Muscle layer of colon (tissue), 2 donors: ENCODE data around the gene SLC6A11.

Source experiments
- H3K27ac ChIP-seq: one replicate; pipeline ENCODE4 v1.7.0; 2013; ENCODE audit warnings: low read depth, mild to moderate bottlenecking, low read length, moderate library complexity
- H3K27me3 ChIP-seq, 2 donors: one replicate each; pipeline ENCODE4 v1.7.0; 2013; ENCODE audit warnings: low read length in 2 of 2, mild to moderate bottlenecking in 2 of 2; ENCODE audit not compliant: insufficient read depth in 2 of 2, control insufficient read depth in 1 of 2
- H3K36me3 ChIP-seq: one replicate; pipeline ENCODE4 v1.7.0; 2013; ENCODE audit warnings: mild to moderate bottlenecking, low read length; ENCODE audit not compliant: insufficient read depth
- H3K4me1 ChIP-seq: one replicate; pipeline ENCODE4 v1.7.0; 2013; ENCODE audit warnings: mild to moderate bottlenecking, low read length; ENCODE audit not compliant: insufficient read depth
- H3K4me3 ChIP-seq, 2 donors: one replicate each; pipeline ENCODE4 v1.7.0; 2013; ENCODE audit warnings: low read length in 2 of 2, low read depth in 1 of 2, mild to moderate bottlenecking in 1 of 2, moderate library complexity in 1 of 2
- H3K9ac ChIP-seq: one replicate; pipeline ENCODE4 v1.7.0; 2013; ENCODE audit warnings: low read length
- H3K9me3 ChIP-seq: one replicate; pipeline ENCODE4 v1.7.0; 2013; ENCODE audit warnings: mild to moderate bottlenecking, low read length
- donor health status: abdominal sarcoma.
- donor health status: Adenocarcinoma of cecum.

The SLC6A11 gene

GRCh38 chr3:10869460-10869859 lies 53.4 kb downstream of the SLC6A11 start:
- peaks cover 3% of the 10 kb centered on the region for H3K9me3 ChIP-seq
- no peak overlapping the region for H3K27ac ChIP-seq
- H3K4me3 ChIP-seq = no peak overlapping the region
- H3K36me3 ChIP-seq = no peaks in the 10 kb centered on the region
- H3K27me3 ChIP-seq = no peaks in the 10 kb centered on the region
- no peak overlapping the region for H3K9ac ChIP-seq
- no peaks in the 10 kb centered on the region for H3K4me1 ChIP-seq

DNA sequence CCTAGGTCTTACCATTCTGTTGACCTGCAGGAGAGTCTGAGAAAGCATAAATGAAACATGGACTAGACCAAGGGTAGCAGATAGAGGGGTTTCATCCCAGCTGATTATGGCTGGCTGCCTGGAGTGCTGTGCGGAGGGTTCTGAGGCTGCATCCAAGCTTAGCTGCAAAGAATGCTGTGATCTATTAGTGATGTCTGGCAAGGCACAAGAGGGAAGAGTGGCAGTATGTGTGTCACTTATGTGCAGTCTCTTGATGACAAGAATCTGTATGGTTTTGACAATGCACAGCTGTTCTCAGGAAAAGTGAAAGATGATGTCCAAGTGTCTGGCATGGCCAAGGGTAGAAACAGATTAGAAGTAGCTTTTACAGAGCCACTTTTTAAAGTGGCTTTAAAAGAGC lies 54.3 kb downstream of the SLC6A11 start:
- H3K27ac ChIP-seq = no peak overlapping the region
- no peaks in the 10 kb centered on the region for H3K36me3 ChIP-seq
- H3K4me3 ChIP-seq = no peak overlapping the region
- no peak overlapping the region for H3K9ac ChIP-seq
- peaks cover 3% of the 10 kb centered on the region for H3K9me3 ChIP-seq
- H3K4me1 ChIP-seq = no peaks in the 10 kb centered on the region
- no peaks in the 10 kb centered on the region for H3K27me3 ChIP-seq

GRCh38 chr3:10873415-10873814 lies 57.4 kb downstream of the SLC6A11 start:
- Histone ChIP-seq H3K4me1 (no peaks in the 10 kb centered on the region), H3K27me3 (no peaks in the 10 kb centered on the region)

DNA sequence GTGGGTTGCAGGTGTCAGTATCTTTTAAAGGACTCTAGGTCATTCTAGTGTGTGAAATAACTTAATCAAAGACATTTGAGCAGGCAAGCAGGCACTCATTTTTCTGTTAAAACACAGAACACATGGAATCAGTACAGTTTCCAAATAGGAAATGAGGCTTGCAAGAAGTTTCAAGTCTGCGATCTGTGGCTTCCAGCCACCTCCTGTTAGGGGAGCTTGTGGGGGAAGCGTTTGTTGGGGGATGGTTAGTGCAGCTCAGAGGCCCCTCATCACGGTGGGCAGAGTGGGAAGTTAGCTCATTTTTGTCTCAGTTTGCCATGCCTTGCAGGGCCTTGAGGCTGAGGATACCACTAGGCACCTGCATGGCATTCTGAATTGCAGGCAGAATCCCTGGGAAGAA lies 59.9 kb downstream of the SLC6A11 start:
- Histone ChIP-seq H3K9me3 (no peaks in the 10 kb centered on the region), H3K4me1 (no peaks in the 10 kb centered on the region), H3K4me3 (no peak overlapping the region), H3K27me3 (no peaks in the 10 kb centered on the region), H3K27ac (no peak overlapping the region), H3K9ac (no peak overlapping the region), H3K36me3 (no peaks in the 10 kb centered on the region)

More at GRCh38 chr3:10873415-10873814, 57.4 kb downstream of the SLC6A11 start:
- H3K36me3 ChIP-seq = no peaks in the 10 kb centered on the region
- no peak overlapping the region for H3K27ac ChIP-seq
- no peak overlapping the region for H3K9ac ChIP-seq
- no peak overlapping the region for H3K4me3 ChIP-seq
- no peaks in the 10 kb centered on the region for H3K9me3 ChIP-seq

DNA sequence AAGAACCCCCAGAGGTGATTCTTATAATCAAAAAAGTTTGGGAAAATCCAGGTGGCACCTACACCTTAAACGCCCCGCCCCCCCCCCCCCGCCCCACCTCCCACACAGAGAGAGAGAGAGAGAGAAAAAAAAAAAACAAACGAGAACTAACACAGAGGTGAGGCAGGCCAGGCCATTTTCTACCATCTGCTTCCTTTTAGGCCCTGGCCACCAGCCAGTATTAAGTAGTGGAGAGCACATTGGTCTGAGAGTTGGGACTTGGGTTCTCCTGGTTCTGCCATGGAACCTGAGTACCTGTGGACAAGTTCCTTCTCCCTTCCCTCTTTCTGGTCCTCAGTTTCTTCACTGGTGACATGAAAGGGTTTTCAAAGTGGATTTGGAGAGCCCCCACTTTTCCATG lies 60.6 kb downstream of the SLC6A11 start:
- no peaks in the 10 kb centered on the region for H3K9me3 ChIP-seq
- no peaks in the 10 kb centered on the region for H3K27me3 ChIP-seq
- no peak overlapping the region for H3K27ac ChIP-seq
- H3K9ac ChIP-seq = no peak overlapping the region
- no peak overlapping the region for H3K4me3 ChIP-seq
- H3K36me3 ChIP-seq = no peaks in the 10 kb centered on the region
- no peaks in the 10 kb centered on the region for H3K4me1 ChIP-seq

- H3K27ac ChIP-seq = no peak overlapping the region
- H3K4me3 ChIP-seq = no peak overlapping the region
These were observed 66.8 kb downstream of the SLC6A11 start for GRCh38 chr3:10882851-10883250.

GRCh38 chr3:10883478-10884234 lies 67.6 kb downstream of the SLC6A11 start:
- H3K4me1 ChIP-seq = no peaks in the 10 kb centered on the region
- no peaks in the 10 kb centered on the region for H3K36me3 ChIP-seq
- no peak overlapping the region for H3K9ac ChIP-seq
- H3K27ac ChIP-seq = no peak overlapping the region
- H3K9me3 ChIP-seq = no peaks in the 10 kb centered on the region
- H3K4me3 ChIP-seq = no peak overlapping the region
- no peaks in the 10 kb centered on the region for H3K27me3 ChIP-seq

More at GRCh38 chr3:10882851-10883250, 66.8 kb downstream of the SLC6A11 start:
- no peak overlapping the region for H3K9ac ChIP-seq
- no peaks in the 10 kb centered on the region for H3K4me1 ChIP-seq
- no peaks in the 10 kb centered on the region for H3K9me3 ChIP-seq
- no peaks in the 10 kb centered on the region for H3K27me3 ChIP-seq
- no peaks in the 10 kb centered on the region for H3K36me3 ChIP-seq

DNA sequence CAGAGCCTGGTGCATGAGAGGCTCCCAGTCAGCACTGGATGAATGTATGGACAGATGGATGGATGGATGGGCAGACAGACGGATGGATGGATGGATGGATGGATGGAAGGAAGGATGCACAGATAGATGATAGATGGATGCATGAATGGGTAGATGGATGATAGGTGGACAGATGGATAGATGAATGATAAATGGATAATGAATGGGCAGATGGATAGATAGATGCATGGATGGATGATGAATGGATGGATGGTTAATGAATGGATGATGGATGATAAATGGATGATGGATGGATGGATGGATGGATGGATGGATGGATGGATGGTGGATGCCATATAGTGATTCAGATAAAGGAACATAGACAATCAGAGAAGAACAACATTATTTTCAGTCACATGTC lies 71.0 kb downstream of the SLC6A11 start:
- Histone ChIP-seq H3K9me3 (peaks cover 8% of the 10 kb centered on the region), H3K36me3 (no peaks in the 10 kb centered on the region), H3K27me3 (no peaks in the 10 kb centered on the region), H3K4me1 (no peaks in the 10 kb centered on the region), H3K4me3 (no peak overlapping the region), H3K27ac (no peak overlapping the region), H3K9ac (no peak overlapping the region)

DNA sequence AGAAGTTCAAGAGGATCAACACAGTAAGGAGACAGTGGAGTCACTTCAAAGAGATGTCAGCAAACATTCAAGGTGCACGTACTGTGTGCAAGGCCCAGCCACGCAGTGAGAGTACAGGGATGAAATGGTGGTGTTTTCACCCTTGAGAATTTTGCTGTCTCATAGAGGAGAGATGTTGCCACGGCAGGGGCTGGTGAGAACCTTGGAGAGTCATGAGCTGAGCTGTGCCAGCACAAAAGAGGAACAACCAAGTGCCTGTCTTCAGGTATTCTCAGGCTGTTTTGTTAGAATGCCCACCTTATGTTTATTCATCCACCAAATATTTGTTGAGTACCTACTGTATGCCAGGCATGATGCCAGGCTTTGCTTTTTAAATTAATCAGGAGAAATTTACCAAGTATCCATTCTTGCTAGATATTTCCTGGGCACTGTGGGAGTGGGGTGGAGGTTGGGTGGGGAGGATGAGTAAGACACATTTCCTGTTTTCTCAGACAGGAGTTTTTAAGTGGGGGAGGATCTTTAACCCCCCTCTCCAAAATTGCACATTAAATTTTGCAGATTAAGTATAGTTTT lies 72.6 kb downstream of the SLC6A11 start:
- Histone ChIP-seq H3K4me3 (no peak overlapping the region), H3K9me3 (peaks cover 8% of the 10 kb centered on the region), H3K27me3 (no peaks in the 10 kb centered on the region), H3K27ac (no peak overlapping the region), H3K36me3 (no peaks in the 10 kb centered on the region), H3K9ac (no peak overlapping the region), H3K4me1 (no peaks in the 10 kb centered on the region)

DNA sequence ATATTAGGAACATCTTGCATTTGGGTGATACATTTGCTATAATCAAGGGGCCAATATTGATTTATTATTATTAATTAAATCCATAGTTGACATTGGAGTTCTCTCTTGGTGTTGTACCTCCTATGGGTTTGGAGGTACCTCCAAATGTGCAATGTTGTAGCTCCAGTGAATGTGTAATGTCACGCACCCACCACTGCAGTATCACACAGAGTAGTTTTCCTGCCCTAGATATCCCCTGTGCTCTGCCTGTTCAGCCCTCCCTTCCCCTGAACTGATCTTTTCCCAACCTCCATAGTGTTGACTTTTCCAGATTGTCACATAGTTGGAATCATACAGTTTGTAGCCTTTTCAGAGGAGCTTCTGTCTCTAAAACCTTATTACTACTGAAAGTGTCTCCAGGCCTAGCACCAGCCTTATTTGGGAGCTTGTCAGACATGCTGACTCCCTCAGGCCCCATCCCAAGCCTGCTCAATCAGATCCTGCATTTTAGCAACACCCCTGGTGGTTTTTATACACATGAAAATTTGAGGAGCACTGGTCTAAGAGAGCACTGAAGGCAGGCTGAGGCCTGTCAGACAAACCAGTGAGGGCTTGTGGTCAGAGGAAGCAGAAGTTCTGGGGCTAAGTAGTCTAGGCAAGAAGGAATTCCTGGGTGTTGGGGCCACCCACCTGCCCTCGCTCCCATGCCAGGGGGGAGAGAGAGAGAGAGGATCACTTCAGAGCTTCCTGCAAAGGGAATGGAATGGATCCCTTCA lies 73.4 kb downstream of the SLC6A11 start:
- no peaks in the 10 kb centered on the region for H3K4me1 ChIP-seq
- no peaks in the 10 kb centered on the region for H3K27me3 ChIP-seq
- no peaks in the 10 kb centered on the region for H3K36me3 ChIP-seq
- no peak overlapping the region for H3K4me3 ChIP-seq
- H3K9me3 ChIP-seq = peaks cover 8% of the 10 kb centered on the region
- no peak overlapping the region for H3K9ac ChIP-seq
- no peak overlapping the region for H3K27ac ChIP-seq

- Histone ChIP-seq H3K4me1 (no peaks in the 10 kb centered on the region), H3K27ac (no peak overlapping the region), H3K27me3 (no peaks in the 10 kb centered on the region), H3K9me3 (peaks cover 8% of the 10 kb centered on the region), H3K9ac (no peak overlapping the region), H3K4me3 (no peak overlapping the region), H3K36me3 (no peaks in the 10 kb centered on the region)
These were observed 74.6 kb downstream of the SLC6A11 start for GRCh38 chr3:10890665-10891064.
